CD1c-positive myeloid dendritic cell (primary cell): ENCODE data around the gene RTL10.
A peak's percentile ranks its signal among the peaks of the same experiment; 100 is the strongest.

Source experiments
- DNase-seq: peaks from one replicate; pipeline ENCODE4 v3.0.0-alpha.2; 2016; ENCODE audit errors: extremely low spot score

RTL10 gene

GRCh38 chr22:19854778-19855503, at the start of gene RTL10, which contains the start of gene GNB1L:
Gene RTL10, minus strand, starts transcription at chr22:19854874. Its CDS starts 2,613 bp downstream, at chr22:19852261.
Gene GNB1L, minus strand, starts transcription at chr22:19854874. Its CDS starts 33,519 bp downstream, at chr22:19821355.
- DNase-seq, result peak; percentile 99

GRCh38 chr22:19904174-19904856, 49.6 kb upstream of the RTL10 start:
- DNase-seq, result no peak

GRCh38 chr22:19903513-19903912, 48.8 kb upstream of the RTL10 start:
- DNase-seq, result no peak

- DNase-seq, result no peak
Measured at GRCh38 chr22:19903031-19903430, 48.4 kb upstream of the RTL10 start.

- no peak for DNase-seq
Measured at GRCh38 chr22:19902245-19902715, 47.6 kb upstream of the RTL10 start.

GRCh38 chr22:19901577-19902244, 47.0 kb upstream of the RTL10 start:
- DNase-seq, result no peak

- DNase-seq, result no peak
Measured at GRCh38 chr22:19900707-19901436, 46.2 kb upstream of the RTL10 start.

GRCh38 chr22:19898831-19899567, 44.3 kb upstream of the RTL10 start:
- no peak for DNase-seq

GRCh38 chr22:19898145-19898544, 43.5 kb upstream of the RTL10 start:
- no peak for DNase-seq

GRCh38 chr22:19897726-19898125, 43.1 kb upstream of the RTL10 start:
- no peak for DNase-seq

- no peak for DNase-seq
Measured at GRCh38 chr22:19896665-19897355, 42.1 kb upstream of the RTL10 start.

GRCh38 chr22:19895160-19895849, 40.6 kb upstream of the RTL10 start:
- DNase-seq, result no peak

- no peak for DNase-seq
Measured at GRCh38 chr22:19893363-19893762, 38.7 kb upstream of the RTL10 start.

GRCh38 chr22:19892925-19893324, 38.3 kb upstream of the RTL10 start:
- no peak for DNase-seq

- no peak for DNase-seq
Measured at GRCh38 chr22:19892257-19892879, 37.7 kb upstream of the RTL10 start.

- peak; percentile 61 for DNase-seq
Measured at GRCh38 chr22:19891317-19892256, 36.9 kb upstream of the RTL10 start.

GRCh38 chr22:19890502-19891316, 36.0 kb upstream of the RTL10 start:
- DNase-seq, result no peak
